ENCODE data around the gene RUNX1.
A peak's percentile ranks its signal among the peaks of the same experiment; 100 is the strongest.

The RUNX1 gene

DNA sequence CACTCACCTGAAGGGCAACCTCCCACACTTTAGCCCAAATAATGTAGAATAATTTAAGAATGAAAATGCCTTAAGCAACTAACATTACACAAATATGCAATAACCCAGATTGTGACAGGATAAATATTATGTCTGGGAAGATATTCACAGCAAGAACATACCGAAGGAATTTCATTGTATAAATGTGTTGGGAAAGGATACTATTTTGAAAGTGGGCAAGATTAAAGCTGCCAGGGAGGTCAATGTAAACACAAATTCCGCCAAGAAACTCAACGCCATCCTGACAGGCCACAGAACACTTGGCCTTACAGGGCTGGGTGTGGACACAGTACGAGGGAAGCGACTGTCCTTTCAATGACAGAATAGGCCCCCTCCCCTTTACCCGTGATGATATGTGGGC, 173.3 kb downstream of the RUNX1 start:
- H3K79me2 ChIP-seq (ENCODE audit: control insufficient read depth, insufficient read depth, low read length, poor library complexity): no peaks in the 10 kb centered on the region
- H3K9ac ChIP-seq (ENCODE audit: low read length): no peak overlapping the region
- H3K14ac ChIP-seq (ENCODE audit: low read length): no peak overlapping the region
- H3K4me2 ChIP-seq (ENCODE audit: low read length): no peak overlapping the region
- H3K79me1 ChIP-seq (ENCODE audit: low read length): peaks cover 6% of the 10 kb centered on the region
- H3K18ac ChIP-seq (ENCODE audit: low read length): peak overlapping the region; percentile 61
- H2BK120ac ChIP-seq (ENCODE audit: insufficient read depth, low read length, poor library complexity): no peak overlapping the region
- no peak overlapping the region for H2BK5ac ChIP-seq (ENCODE audit: low read depth, low read length, poor library complexity)
- no CpG with 5 or more reads among the region's 6 CpGs for WGBS (ENCODE audit: extremely low coverage, insufficient coverage, insufficient read length)
- H3K4ac ChIP-seq (ENCODE audit: low read depth, low read length): peak overlapping the region; percentile 33
- H2AFZ ChIP-seq (ENCODE audit: insufficient read depth, low read length, poor library complexity): no peak overlapping the region
- H3K23ac ChIP-seq (ENCODE audit: low read length): no peak overlapping the region
- no peak overlapping the region for H4K91ac ChIP-seq (ENCODE audit: low read depth, low read length)
- peaks cover 14 to 25% of the 10 kb centered on the region in 2 experiments for H3K4me1 ChIP-seq (ENCODE audit: control insufficient read depth in 1 of 2, insufficient read depth in 2 of 2, low read length in 2 of 2)
- no peak overlapping the region for H4K8ac ChIP-seq (ENCODE audit: low read depth, low read length)
- H3K27me3 ChIP-seq (ENCODE audit: insufficient read depth, low read length): no peaks in the 10 kb centered on the region
- no peak overlapping the region for H2BK12ac ChIP-seq (ENCODE audit: low read length)
- H3K36me3 ChIP-seq (ENCODE audit: control insufficient read depth in 1 of 2, insufficient read depth in 2 of 2, low read length in 2 of 2): peaks cover 24 to 47% of the 10 kb centered on the region in 2 experiments
- no peak overlapping the region for H4K12ac ChIP-seq (ENCODE audit: low read depth, low read length)
- H3K9me3 ChIP-seq (ENCODE audit: insufficient read depth, low read depth, low read length): no peaks in the 10 kb centered on the region
- no peak overlapping the region for H3K4me3 ChIP-seq (ENCODE audit: low read depth, low read length)
- no peak overlapping the region for H2AK5ac ChIP-seq (ENCODE audit: low read length)
- no peak overlapping the region for H3K27ac ChIP-seq (ENCODE audit: low read depth, low read length)
- no peak for DNase-seq

GRCh38 chr21:34874684-34875513, 174.2 kb downstream of the RUNX1 start:
- no peak for DNase-seq
- Histone ChIP-seq H2AFZ (ENCODE audit: insufficient read depth, low read length, poor library complexity) (no peak overlapping the region), H2BK5ac (ENCODE audit: low read depth, low read length, poor library complexity) (no peak overlapping the region), H3K27ac (ENCODE audit: low read depth, low read length) (no peak overlapping the region), H3K79me1 (ENCODE audit: low read length) (peaks cover 9% of the 10 kb centered on the region), H4K8ac (ENCODE audit: low read depth, low read length) (no peak overlapping the region), H3K9me3 (ENCODE audit: insufficient read depth, low read depth, low read length) (no peaks in the 10 kb centered on the region), H3K4me1 (ENCODE audit: control insufficient read depth in 1 of 2, insufficient read depth in 2 of 2, low read length in 2 of 2) (peaks cover 21 to 32% of the 10 kb centered on the region in 2 experiments), H3K23ac (ENCODE audit: low read length) (no peak overlapping the region), H3K4me3 (ENCODE audit: low read depth, low read length) (no peak overlapping the region), H4K12ac (ENCODE audit: low read depth, low read length) (no peak overlapping the region), H3K4ac (ENCODE audit: low read depth, low read length) (peak overlapping the region; percentile 9), H4K91ac (ENCODE audit: low read depth, low read length) (no peak overlapping the region), H3K18ac (ENCODE audit: low read length) (no peak overlapping the region), H3K79me2 (ENCODE audit: control insufficient read depth, insufficient read depth, low read length, poor library complexity) (peaks cover 2% of the 10 kb centered on the region), H2BK12ac (ENCODE audit: low read length) (no peak overlapping the region), H3K9ac (ENCODE audit: low read length) (peak overlapping the region; percentile 30), H2BK120ac (ENCODE audit: insufficient read depth, low read length, poor library complexity) (no peak overlapping the region), H3K27me3 (ENCODE audit: insufficient read depth, low read length) (no peaks in the 10 kb centered on the region), H2AK5ac (ENCODE audit: low read length) (no peak overlapping the region), H3K4me2 (ENCODE audit: low read length) (no peak overlapping the region), H3K36me3 (ENCODE audit: control insufficient read depth in 1 of 2, insufficient read depth in 2 of 2, low read length in 2 of 2) (peaks cover 28 to 53% of the 10 kb centered on the region in 2 experiments), H3K14ac (ENCODE audit: low read length) (no peak overlapping the region)
- WGBS (ENCODE audit: extremely low coverage, insufficient coverage, insufficient read length): no CpG with 5 or more reads among the region's 8 CpGs

DNA sequence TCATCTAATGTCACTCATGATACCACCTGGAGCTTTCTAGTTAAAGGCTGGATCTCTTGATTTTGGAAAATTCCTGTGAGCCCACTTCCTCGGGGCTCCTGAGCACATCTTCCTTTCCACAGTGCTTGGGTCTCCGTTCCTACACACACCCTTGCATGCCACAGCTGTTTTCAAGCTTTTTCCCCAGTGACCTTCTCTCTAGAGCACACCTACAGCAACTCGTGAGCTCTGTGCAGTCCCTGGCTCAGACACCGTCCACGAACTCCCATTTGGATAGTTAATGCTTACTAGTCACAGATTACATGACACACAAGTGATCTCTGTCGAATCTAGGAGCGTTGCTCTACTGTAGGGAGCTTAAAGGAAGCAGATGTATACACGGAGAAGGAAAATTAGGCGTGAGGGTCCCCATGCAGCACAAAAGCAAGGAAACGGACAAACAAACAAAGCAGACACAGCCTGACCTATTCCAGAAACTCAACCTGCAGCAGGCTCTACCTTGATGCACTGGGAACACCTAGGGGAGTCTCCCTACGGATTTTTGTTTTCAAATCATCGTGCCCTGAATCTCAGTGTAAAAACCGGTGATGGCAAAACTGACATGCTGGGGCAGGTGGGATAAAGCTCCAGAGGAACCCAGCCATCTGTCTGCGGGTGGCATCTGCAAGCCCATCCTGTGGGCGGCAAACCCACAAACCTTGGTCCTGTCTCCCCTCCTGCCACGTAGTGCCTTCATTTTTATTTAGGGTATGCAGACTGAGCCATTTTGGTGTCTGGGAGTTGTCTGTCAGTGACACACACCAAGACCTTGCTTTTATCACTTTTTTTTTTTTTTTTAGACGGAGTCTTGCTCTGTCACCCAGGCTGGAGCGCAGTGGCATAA, 177.8 kb downstream of the RUNX1 start:
- peak overlapping the region; percentile 18 for H3K27ac ChIP-seq (ENCODE audit: low read depth, low read length)
- H3K4me1 ChIP-seq (ENCODE audit: control insufficient read depth in 1 of 2, insufficient read depth in 2 of 2, low read length in 2 of 2): peaks cover 37 to 47% of the 10 kb centered on the region in 2 experiments
- peak overlapping the region; percentile 37 for H2BK12ac ChIP-seq (ENCODE audit: low read length)
- H3K23ac ChIP-seq (ENCODE audit: low read length): no peak overlapping the region
- H2AK5ac ChIP-seq (ENCODE audit: low read length): no peak overlapping the region
- H3K9me3 ChIP-seq (ENCODE audit: insufficient read depth, low read depth, low read length): no peaks in the 10 kb centered on the region
- peaks cover 38 to 59% of the 10 kb centered on the region in 2 experiments for H3K36me3 ChIP-seq (ENCODE audit: control insufficient read depth in 1 of 2, insufficient read depth in 2 of 2, low read length in 2 of 2)
- WGBS (ENCODE audit: extremely low coverage, insufficient coverage, insufficient read length): no CpG with 5 or more reads among the region's 18 CpGs
- peak overlapping the region; percentile 25 for H3K18ac ChIP-seq (ENCODE audit: low read length)
- H2BK5ac ChIP-seq (ENCODE audit: low read depth, low read length, poor library complexity): peak overlapping the region; percentile 0
- H4K8ac ChIP-seq (ENCODE audit: low read depth, low read length): no peak overlapping the region
- H4K91ac ChIP-seq (ENCODE audit: low read depth, low read length): peak overlapping the region; percentile 0
- H3K14ac ChIP-seq (ENCODE audit: low read length): no peak overlapping the region
- H3K79me1 ChIP-seq (ENCODE audit: low read length): peaks cover 19% of the 10 kb centered on the region
- peaks cover 2% of the 10 kb centered on the region for H3K79me2 ChIP-seq (ENCODE audit: control insufficient read depth, insufficient read depth, low read length, poor library complexity)
- H4K12ac ChIP-seq (ENCODE audit: low read depth, low read length): no peak overlapping the region
- no peak overlapping the region for H3K4me3 ChIP-seq (ENCODE audit: low read depth, low read length)
- peak; percentile 72 to 80 for DNase-seq
- no peak overlapping the region for H2BK120ac ChIP-seq (ENCODE audit: insufficient read depth, low read length, poor library complexity)
- H3K9ac ChIP-seq (ENCODE audit: low read length): no peak overlapping the region
- H2AFZ ChIP-seq (ENCODE audit: insufficient read depth, low read length, poor library complexity): no peak overlapping the region
- H3K4ac ChIP-seq (ENCODE audit: low read depth, low read length): no peak overlapping the region
- H3K27me3 ChIP-seq (ENCODE audit: insufficient read depth, low read length): no peaks in the 10 kb centered on the region
- H3K4me2 ChIP-seq (ENCODE audit: low read length): peak overlapping the region; percentile 16

- DNase-seq: peak in 1 of 2 donors; percentile 60
- H2AK5ac ChIP-seq (ENCODE audit: low read length): peak overlapping the region; percentile 13
- H4K12ac ChIP-seq (ENCODE audit: low read depth, low read length): no peak overlapping the region
- no peak overlapping the region for H4K91ac ChIP-seq (ENCODE audit: low read depth, low read length)
- H3K9me3 ChIP-seq (ENCODE audit: insufficient read depth, low read depth, low read length): no peaks in the 10 kb centered on the region
- peak overlapping the region; percentile 34 for H3K14ac ChIP-seq (ENCODE audit: low read length)
- peaks cover 23% of the 10 kb centered on the region for H3K79me1 ChIP-seq (ENCODE audit: low read length)
- peaks cover 2% of the 10 kb centered on the region for H3K79me2 ChIP-seq (ENCODE audit: control insufficient read depth, insufficient read depth, low read length, poor library complexity)
- no peak overlapping the region for H3K23ac ChIP-seq (ENCODE audit: low read length)
- H3K4me3 ChIP-seq (ENCODE audit: low read depth, low read length): no peak overlapping the region
- H3K36me3 ChIP-seq (ENCODE audit: control insufficient read depth in 1 of 2, insufficient read depth in 2 of 2, low read length in 2 of 2): peaks cover 40 to 58% of the 10 kb centered on the region in 2 experiments
- H2BK5ac ChIP-seq (ENCODE audit: low read depth, low read length, poor library complexity): peak overlapping the region; percentile 34
- WGBS (ENCODE audit: extremely low coverage, insufficient coverage, insufficient read length): no CpG with 5 or more reads among the region's 3 CpGs
- peak overlapping the region; percentile 50 for H2BK120ac ChIP-seq (ENCODE audit: insufficient read depth, low read length, poor library complexity)
- H3K18ac ChIP-seq (ENCODE audit: low read length): peak overlapping the region; percentile 25
- H3K4me2 ChIP-seq (ENCODE audit: low read length): no peak overlapping the region
- no peak overlapping the region for H4K8ac ChIP-seq (ENCODE audit: low read depth, low read length)
- H2AFZ ChIP-seq (ENCODE audit: insufficient read depth, low read length, poor library complexity): no peak overlapping the region
- no peak overlapping the region for H3K27ac ChIP-seq (ENCODE audit: low read depth, low read length)
- H3K4ac ChIP-seq (ENCODE audit: low read depth, low read length): peak overlapping the region; percentile 10
- peak overlapping the region; percentile 23 for H3K9ac ChIP-seq (ENCODE audit: low read length)
- H2BK12ac ChIP-seq (ENCODE audit: low read length): peak overlapping the region; percentile 34
- H3K27me3 ChIP-seq (ENCODE audit: insufficient read depth, low read length): no peaks in the 10 kb centered on the region
- H3K4me1 ChIP-seq (ENCODE audit: control insufficient read depth in 1 of 2, insufficient read depth in 2 of 2, low read length in 2 of 2): peaks cover 44 to 54% of the 10 kb centered on the region in 2 experiments
Measured at GRCh38 chr21:34870246-34870645, 178.9 kb downstream of the RUNX1 start.
